GM23338 (cell line): Measurements from ENCODE around the gene SLC16A6.

ENCODE experiments used
- EZH2 ChIP-seq: fragments of 200-600 bp; sonication (generic); IDR thresholded peaks from one replicate; pipeline ENCODE4 v1.8.0; 2017; ENCODE audit warnings: antibody characterized with exemption, mild to moderate bottlenecking, low read depth; ENCODE audit not compliant: unreplicated experiment
- EZH2phosphoT487 ChIP-seq: fragments of 200-600 bp; sonication (generic); IDR thresholded peaks from one replicate; pipeline ENCODE4 v1.8.1; 2018; ENCODE audit warnings: antibody characterized with exemption; ENCODE audit not compliant: unreplicated experiment
- JUNB ChIP-seq: IDR thresholded peaks from one replicate; pipeline ENCODE4 v1.6.1; 2016; ENCODE audit warnings: antibody characterized with exemption; ENCODE audit not compliant: unreplicated experiment
- POLR2AphosphoS5 ChIP-seq: IDR thresholded peaks from 2 replicates; pipeline ENCODE4 v1.6.1; 2016; ENCODE audit warnings: antibody characterized with exemption, low read depth
- ZNF331 ChIP-seq: fragments of 250-450 bp; sonication (Bioruptor Pico); IDR thresholded peaks from 2 replicates; pipeline ENCODE4 v1.5.0; 2020; ENCODE audit warnings: low read depth, mild to moderate bottlenecking, moderate library complexity
- TF ChIP-seq, protein P1 (sequence below), 2 experiments: fragments of 200-600 bp in 1 of 2; sonication (generic) in 1 of 2; conservative IDR thresholded peaks; 2 replicates each; pipeline versions ENCODE4 v1.5.1 to v1.6.1; 2016 to 2017; ENCODE audit warnings: antibody characterized with exemption in 2 of 2, low read depth in 2 of 2, mild to moderate bottlenecking in 2 of 2, moderate library complexity in 1 of 2
- TF ChIP-seq, protein P2 (sequence below): IDR thresholded peaks from one replicate; pipeline ENCODE4 v1.6.1; 2018; ENCODE audit warnings: antibody characterized with exemption; ENCODE audit not compliant: unreplicated experiment

GRCh38 chr17:68231541-68231940 lies 59.4 kb downstream of the SLC16A6 start:
- TF ChIP-seq, protein P1, sequence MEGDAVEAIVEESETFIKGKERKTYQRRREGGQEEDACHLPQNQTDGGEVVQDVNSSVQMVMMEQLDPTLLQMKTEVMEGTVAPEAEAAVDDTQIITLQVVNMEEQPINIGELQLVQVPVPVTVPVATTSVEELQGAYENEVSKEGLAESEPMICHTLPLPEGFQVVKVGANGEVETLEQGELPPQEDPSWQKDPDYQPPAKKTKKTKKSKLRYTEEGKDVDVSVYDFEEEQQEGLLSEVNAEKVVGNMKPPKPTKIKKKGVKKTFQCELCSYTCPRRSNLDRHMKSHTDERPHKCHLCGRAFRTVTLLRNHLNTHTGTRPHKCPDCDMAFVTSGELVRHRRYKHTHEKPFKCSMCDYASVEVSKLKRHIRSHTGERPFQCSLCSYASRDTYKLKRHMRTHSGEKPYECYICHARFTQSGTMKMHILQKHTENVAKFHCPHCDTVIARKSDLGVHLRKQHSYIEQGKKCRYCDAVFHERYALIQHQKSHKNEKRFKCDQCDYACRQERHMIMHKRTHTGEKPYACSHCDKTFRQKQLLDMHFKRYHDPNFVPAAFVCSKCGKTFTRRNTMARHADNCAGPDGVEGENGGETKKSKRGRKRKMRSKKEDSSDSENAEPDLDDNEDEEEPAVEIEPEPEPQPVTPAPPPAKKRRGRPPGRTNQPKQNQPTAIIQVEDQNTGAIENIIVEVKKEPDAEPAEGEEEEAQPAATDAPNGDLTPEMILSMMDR (conservative IDR thresholded peaks at IDR 0.05; ENCODE audit: low read depth in 2 of 2) = no peak
- TF ChIP-seq EZH2 = no peak
- TF ChIP-seq EZH2phosphoT487 = no peak
- TF ChIP-seq JUNB = no peak
- TF ChIP-seq, protein P2, sequence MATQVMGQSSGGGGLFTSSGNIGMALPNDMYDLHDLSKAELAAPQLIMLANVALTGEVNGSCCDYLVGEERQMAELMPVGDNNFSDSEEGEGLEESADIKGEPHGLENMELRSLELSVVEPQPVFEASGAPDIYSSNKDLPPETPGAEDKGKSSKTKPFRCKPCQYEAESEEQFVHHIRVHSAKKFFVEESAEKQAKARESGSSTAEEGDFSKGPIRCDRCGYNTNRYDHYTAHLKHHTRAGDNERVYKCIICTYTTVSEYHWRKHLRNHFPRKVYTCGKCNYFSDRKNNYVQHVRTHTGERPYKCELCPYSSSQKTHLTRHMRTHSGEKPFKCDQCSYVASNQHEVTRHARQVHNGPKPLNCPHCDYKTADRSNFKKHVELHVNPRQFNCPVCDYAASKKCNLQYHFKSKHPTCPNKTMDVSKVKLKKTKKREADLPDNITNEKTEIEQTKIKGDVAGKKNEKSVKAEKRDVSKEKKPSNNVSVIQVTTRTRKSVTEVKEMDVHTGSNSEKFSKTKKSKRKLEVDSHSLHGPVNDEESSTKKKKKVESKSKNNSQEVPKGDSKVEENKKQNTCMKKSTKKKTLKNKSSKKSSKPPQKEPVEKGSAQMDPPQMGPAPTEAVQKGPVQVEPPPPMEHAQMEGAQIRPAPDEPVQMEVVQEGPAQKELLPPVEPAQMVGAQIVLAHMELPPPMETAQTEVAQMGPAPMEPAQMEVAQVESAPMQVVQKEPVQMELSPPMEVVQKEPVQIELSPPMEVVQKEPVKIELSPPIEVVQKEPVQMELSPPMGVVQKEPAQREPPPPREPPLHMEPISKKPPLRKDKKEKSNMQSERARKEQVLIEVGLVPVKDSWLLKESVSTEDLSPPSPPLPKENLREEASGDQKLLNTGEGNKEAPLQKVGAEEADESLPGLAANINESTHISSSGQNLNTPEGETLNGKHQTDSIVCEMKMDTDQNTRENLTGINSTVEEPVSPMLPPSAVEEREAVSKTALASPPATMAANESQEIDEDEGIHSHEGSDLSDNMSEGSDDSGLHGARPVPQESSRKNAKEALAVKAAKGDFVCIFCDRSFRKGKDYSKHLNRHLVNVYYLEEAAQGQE = no peak
- no peak for TF ChIP-seq ZNF331 (CRISPR knock-in tag)
- no peak for TF ChIP-seq POLR2AphosphoS5
